Colon (tissue), 2 donors: ENCODE data around the gene INO80D.
"Not testable (repeated sequence)": the region's sequence is repeated elsewhere in the genome, so short reads cannot be mapped to it uniquely, and the experiment has no call there.

Source experiments
- FAIRE-seq: peaks from 2 replicates; lab custom pipeline; 2012; peaks lifted over from hg19 to GRCh38; lab: Jason Lieb, UNC
- donor health status: control.
- donor health status: control.

The INO80D gene

GRCh38 chr2:205976934-205977659 is 108.9 kb downstream of the INO80D start:
- FAIRE-seq: not testable (repeated sequence)

GRCh38 chr2:205976120-205976814 is 109.7 kb downstream of the INO80D start:
- no peak for FAIRE-seq

GRCh38 chr2:205975082-205975949 is 110.7 kb downstream of the INO80D start:
- FAIRE-seq: peak; percentile 66

DNA sequence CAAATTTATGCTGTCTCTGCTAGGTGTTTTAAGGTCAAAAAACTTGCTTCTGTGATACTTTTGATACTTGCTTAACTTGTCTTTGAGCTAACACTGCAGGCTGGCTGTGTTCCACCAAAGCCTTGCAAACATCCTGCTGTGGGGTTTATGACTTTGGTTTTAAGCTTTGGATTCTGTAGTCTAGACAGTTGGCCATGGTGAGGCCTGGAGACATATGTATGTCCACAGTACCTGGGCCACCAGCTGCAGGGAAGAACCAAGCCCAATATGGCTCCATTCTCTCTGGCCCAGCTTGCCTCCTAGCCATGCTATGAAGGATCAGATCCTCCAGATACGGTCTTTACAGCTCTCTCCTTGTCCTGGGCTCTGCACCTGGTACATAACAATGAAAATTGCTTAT is 113.9 kb downstream of the INO80D start:
- FAIRE-seq: no peak

GRCh38 chr2:205970348-205970747 is 115.6 kb downstream of the INO80D start:
- FAIRE-seq: no peak

- no peak for FAIRE-seq
Measured at GRCh38 chr2:205969584-205969983, 116.4 kb downstream of the INO80D start.

- FAIRE-seq: no peak
Measured at GRCh38 chr2:205967391-205968075, 118.4 kb downstream of the INO80D start.

DNA sequence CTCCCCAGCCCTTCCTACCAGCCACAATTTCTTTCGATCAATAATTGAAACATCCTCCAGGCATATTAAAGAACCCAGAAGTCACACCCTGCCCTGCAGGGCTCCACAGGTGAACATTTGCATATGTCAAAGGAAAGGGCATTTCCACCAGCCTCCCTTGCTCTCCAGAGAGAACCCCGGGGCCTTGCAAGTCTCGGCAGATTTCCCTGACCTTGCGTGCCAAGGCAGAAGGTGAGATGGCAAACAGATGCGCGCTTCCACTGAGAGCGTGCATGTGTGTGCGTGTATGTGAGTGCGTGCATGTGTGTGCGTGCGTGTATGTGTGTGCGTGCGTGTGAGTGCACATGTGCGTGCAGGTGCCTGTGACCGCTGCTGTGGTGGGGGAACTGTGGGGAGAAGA is 120.3 kb downstream of the INO80D start:
- no peak for FAIRE-seq

DNA sequence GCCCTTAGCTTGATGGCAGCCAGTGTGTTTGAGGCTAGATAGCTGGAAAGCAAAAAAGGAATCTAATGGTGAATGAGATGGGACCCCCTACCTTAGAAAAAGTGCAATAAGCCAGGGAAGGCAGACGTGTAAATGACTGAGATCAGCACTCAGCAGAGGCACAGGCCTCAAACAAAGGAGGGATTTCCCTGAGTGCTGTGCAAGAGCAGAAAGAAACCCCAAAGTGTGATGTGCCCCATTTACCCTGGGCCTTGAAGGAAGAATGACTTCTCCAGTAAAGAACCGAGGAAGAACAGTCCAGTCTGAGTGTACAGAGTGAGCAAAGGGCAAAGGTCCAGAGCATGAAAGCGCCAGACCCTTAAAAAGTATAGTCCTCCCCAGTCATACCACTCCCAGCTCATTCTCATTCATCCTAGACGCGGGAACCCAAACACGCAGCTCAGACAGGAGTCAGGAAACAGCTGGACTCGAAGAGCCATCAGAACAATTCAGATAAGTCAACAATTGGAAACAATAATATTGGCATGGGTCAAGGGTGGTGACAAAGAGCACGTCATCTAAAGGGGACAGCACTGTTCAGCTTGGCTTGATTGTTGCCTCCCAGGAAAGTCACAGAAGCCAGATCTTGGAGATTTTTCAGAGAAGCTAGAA is 121.7 kb downstream of the INO80D start:
- no peak for FAIRE-seq

GRCh38 chr2:205959521-205959920 is 126.5 kb downstream of the INO80D start:
- no peak for FAIRE-seq

DNA sequence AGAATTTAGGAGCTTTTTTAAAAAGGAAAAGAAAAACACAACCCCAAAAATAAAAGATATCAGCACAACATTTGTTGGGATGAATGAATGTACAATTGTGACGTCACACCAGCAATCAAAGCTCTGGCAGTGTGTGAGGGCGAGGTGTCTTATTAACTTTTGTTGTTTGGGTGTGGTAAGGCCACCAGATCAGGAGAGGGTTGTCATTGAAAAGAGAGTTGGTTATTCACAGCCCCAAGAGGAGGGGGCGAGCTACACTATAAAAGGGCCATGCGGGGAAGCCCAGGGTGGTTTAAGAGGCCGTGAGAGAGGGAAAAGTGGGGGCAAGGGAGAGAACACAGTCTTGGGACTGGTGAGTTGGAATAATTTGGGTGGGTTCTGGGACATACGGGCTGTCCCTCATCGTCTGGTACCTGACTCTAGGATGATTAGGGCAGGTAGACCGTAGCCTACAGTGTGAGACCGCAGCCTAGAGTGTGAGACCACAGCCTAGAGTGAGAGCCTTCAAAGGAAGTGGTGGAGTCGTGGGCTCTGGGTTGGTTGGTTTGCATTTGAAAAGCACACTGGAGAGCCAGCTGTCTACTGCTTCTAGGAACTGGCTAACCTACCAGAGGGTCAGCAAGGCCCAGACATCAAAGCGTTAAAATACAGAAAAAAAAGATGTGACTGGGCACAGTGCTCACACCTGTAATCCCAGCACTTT is 128.4 kb downstream of the INO80D start:
- FAIRE-seq: no peak

- no peak for FAIRE-seq
Measured at GRCh38 chr2:205954707-205955106, 131.3 kb downstream of the INO80D start.

DNA sequence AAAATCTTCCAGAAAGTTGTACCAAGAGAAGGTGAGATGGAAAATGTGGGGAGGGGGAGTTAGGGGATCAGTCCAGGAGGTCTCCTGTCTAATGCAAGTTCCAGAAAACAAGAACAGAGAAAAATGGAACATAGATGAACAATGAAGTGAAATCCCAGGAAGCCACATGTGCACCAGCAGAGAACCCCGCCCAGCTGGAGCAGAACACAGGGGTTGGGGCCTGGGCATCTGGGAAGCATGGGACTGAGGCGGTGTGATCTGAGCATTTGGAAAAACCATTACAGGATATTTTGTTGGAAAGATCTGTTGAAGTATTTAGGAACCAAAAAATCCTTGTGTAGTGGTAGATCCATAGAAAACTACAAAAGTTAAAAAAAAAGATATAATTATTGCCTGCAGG is 133.7 kb downstream of the INO80D start:
- no peak for FAIRE-seq

DNA sequence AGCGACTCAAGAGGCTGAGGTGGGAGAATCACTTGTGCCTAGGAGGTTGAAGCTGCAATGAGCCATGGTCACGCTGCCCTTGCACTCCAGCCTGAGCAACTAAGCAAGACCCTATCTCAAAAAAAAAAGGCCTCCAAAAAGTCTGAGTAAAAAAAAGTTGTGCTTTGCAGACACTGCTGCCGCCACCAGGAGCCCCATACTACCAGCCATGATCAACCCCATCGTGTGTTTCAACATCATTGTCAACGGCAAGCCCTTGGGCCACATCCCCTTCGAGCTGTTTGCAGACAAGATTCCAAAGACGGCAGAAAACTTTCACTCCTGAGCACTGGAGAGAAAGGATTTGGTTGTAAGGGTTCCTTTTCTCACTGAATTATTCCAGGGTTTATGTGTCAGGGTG is 137.1 kb downstream of the INO80D start:
- no peak for FAIRE-seq

GRCh38 chr2:205948496-205948837 is 137.5 kb downstream of the INO80D start:
- no peak for FAIRE-seq

- FAIRE-seq: no peak
Measured at GRCh38 chr2:205947621-205948495, 138.1 kb downstream of the INO80D start.

DNA sequence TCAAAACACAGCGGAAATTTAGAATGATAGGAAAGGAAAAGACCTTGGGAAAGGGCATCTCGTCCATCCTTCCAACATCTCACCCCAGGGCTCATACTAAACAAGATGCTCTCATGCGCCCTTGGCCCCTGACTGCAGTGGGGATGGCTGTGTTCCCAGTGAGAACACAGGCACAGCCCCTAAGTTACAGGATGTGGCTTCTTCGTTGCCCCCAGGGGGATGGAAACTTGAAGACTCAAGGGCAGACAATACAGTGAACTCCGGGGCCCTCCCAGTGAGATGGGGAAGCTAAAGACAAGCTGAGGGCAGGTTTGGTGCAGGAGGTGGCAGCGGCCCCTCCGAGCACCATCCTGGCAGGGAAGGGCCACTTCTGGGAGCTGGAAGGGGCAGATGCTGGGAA is 139.7 kb downstream of the INO80D start:
- FAIRE-seq: no peak
